Spleen (tissue), 7 donors: ENCODE data around the gene TMEM217.

Experiments used
- CTCF ChIP-seq, 11 experiments: fragments of 200-600 bp in 7 of 11; fragments of 450-650 bp in 4 of 11; sonication (generic) in 4 of 11; IDR thresholded peaks in 8 of 11; conservative IDR thresholded peaks in 3 of 11; 1 replicate in 7 of 11; 2 replicates in 4 of 11; pipeline versions ENCODE4 v1.4.0 to v1.8.0; 2016 to 2021; ENCODE audit warnings: antibody characterized with exemption in 11 of 11, inconsistent platforms in 4 of 11, mild to moderate bottlenecking in 1 of 11
- POLR2A ChIP-seq, 3 donors: fragments of 450-650 bp; IDR thresholded peaks; one replicate each; pipeline ENCODE4 v1.5.1; 2017; ENCODE audit warnings: antibody characterized with exemption in 3 of 3, mild to moderate bottlenecking in 1 of 3
- POLR2AphosphoS5 ChIP-seq, 3 donors: sonication (generic); formaldehyde crosslinking; IDR thresholded peaks; one replicate each; pipeline ENCODE4 v1.5.1; 2017; ENCODE audit warnings: antibody characterized with exemption in 3 of 3
- donor health status: DM: no; HTN: no; CAD: no; lungs with moderate emphysema.
- donor health status: DM: no; HTN: no; CAD: no.
- donor health status: DM: no; HTN: no; CAD: no.

GRCh38 chr6:37232430-37233017 is 25.4 kb downstream of the TMEM217 start:
- TF ChIP-seq POLR2AphosphoS5 (IDR thresholded peaks at IDR 0.05) = no peak
- TF ChIP-seq CTCF (IDR thresholded peaks at IDR 0.05 in 8 of 11, conservative IDR thresholded peaks at IDR 0.05 in 3 of 11) = no peak
- TF ChIP-seq POLR2A (IDR thresholded peaks at IDR 0.05) = no peak
